ENCODE results near the gene GSTP1. TPM values are rescaled to one million over a fixed set of nuclear protein-coding genes. Genes with fewer than 3 reads are reported as not detected.

GSTP1 gene
- total and polyA plus RNA-seq, 9 of the 15 experiments (the other 6 are each of a cell fraction or from before 2014, with no cell fraction given) = 592 to 2,150 (median 1,204) TPM

- TF ChIP-seq ATF1 (CRISPR knock-in tag; IDR thresholded peaks at IDR 0.05) (no peak), ATF1 (tag; IDR thresholded peaks at IDR 0.05) (peak; percentile 73), ZNF584 (CRISPR knock-in tag; IDR thresholded peaks at IDR 0.05; ENCODE audit: low read depth) (no peak), SOX6 (IDR thresholded peaks at IDR 0.05) (peak; percentile 40; the same call in 1 of the 2 replicates), ZBTB8A (IDR thresholded peaks at IDR 0.05; ENCODE audit: partially characterized antibody) (no peak), HDAC3 (IDR thresholded peaks at IDR 0.05; ENCODE audit: borderline replicate concordance, partially characterized antibody) (no peak), NBN (IDR thresholded peaks at IDR 0.05; ENCODE audit: low read depth) (no peak), IRF1 (CRISPR knock-in tag; IDR thresholded peaks at IDR 0.05; ENCODE audit: borderline replicate concordance) (no peak), CBFB (CRISPR knock-in tag; IDR thresholded peaks at IDR 0.05) (no peak), RB1 (IDR thresholded peaks at IDR 0.05; ENCODE audit: low read depth) (peak; percentile 68), TEAD1 (CRISPR knock-in tag; IDR thresholded peaks at IDR 0.05) (peak in 1 of 2 experiments; percentile 83; a peak in 2 of 4 replicates), ZNF76 (CRISPR knock-in tag; IDR thresholded peaks at IDR 0.05; ENCODE audit: borderline replicate concordance) (no peak), MEIS2 (IDR thresholded peaks at IDR 0.05; ENCODE audit: partially characterized antibody) (no peak), TOE1 (IDR thresholded peaks at IDR 0.05; ENCODE audit: borderline replicate concordance) (peak; percentile 62; the same call in 1 of the 2 replicates), TOE1 (CRISPR knock-in tag; IDR thresholded peaks at IDR 0.05; ENCODE audit: borderline replicate concordance, low read depth) (no peak), SRSF1 (IDR thresholded peaks at IDR 0.05; ENCODE audit: low read depth, low read length) (no peak), TAF7 (tag; IDR thresholded peaks at IDR 0.05) (no peak), PHF20 (IDR thresholded peaks at IDR 0.05; ENCODE audit: partially characterized antibody) (peak; percentile 22), ESRRB (CRISPR knock-in tag; IDR thresholded peaks at IDR 0.05; ENCODE audit: borderline replicate concordance) (no peak), ZNF277 (CRISPR knock-in tag; IDR thresholded peaks at IDR 0.05; ENCODE audit: borderline replicate concordance) (no peak), ZBED1 (IDR thresholded peaks at IDR 0.05) (no peak), CREB3 (tag; conservative IDR thresholded peaks at IDR 0.05; ENCODE audit: low read depth) (no peak), ZNF316 (IDR thresholded peaks at IDR 0.05) (no peak), ESRRA (IDR thresholded peaks at IDR 0.05; ENCODE audit: borderline replicate concordance, low read depth) (0 out of 2 replicates have a peak, but pooled peaks have one; percentile 30), PHF8 (IDR thresholded peaks at IDR 0.05; ENCODE audit: borderline replicate concordance, low read length) (no peak; the same call in 1 of the 2 replicates), ZNF655 (CRISPR knock-in tag; IDR thresholded peaks at IDR 0.05) (no peak)
Observed at GRCh38 chr11:67572747-67573419, 10.7 kb upstream of the GSTP1 start (continued).
